GM23338 (cell line): Measurements from ENCODE around the gene ZNRF1. TPM values are rescaled to one million over a fixed set of nuclear protein-coding genes. Genes with fewer than 3 reads are reported as not detected.

Experiments
- ATAC-seq: fragments of 200-7000 bp; cut with Tn5 transposase; 3 replicates; pipeline ENCODE4 v1.9.1; 2020
- DNase-seq: peaks from one replicate; pipeline ENCODE4 v3.0.0-alpha.2; 2015; ENCODE audit warnings: low spot score
- H2AFZ ChIP-seq: fragments of 200-600 bp; sonication (generic); 2 replicates; pipeline ENCODE4 v1.8.0; 2016; ENCODE audit warnings: antibody characterized with exemption, mild to moderate bottlenecking, moderate library complexity
- H3F3A ChIP-seq: fragments of 200-600 bp; sonication (generic); replicated peaks from 2 replicates; pipeline ENCODE4 v1.8.0; 2017; ENCODE audit warnings: antibody characterized with exemption, mixed run types, low read depth
- H3K27ac ChIP-seq: fragments of 200-600 bp; sonication (generic); 2 replicates; pipeline ENCODE4 v1.6.1; 2016; ENCODE audit warnings: low read depth
- H3K27me3 ChIP-seq: fragments of 200-600 bp; sonication (generic); 2 replicates; pipeline ENCODE4 v1.8.0; 2016; ENCODE audit warnings: mild to moderate bottlenecking, mixed run types, moderate library complexity; ENCODE audit not compliant: insufficient read depth
- H3K36me3 ChIP-seq: fragments of 200-600 bp; sonication (generic); 2 replicates; pipeline ENCODE4 v1.8.0; 2016; ENCODE audit warnings: mild to moderate bottlenecking; ENCODE audit not compliant: insufficient read depth
- H3K4me1 ChIP-seq: fragments of 200-600 bp; sonication (generic); 2 replicates; pipeline ENCODE4 v1.8.0; 2016; ENCODE audit warnings: mild to moderate bottlenecking, moderate library complexity; ENCODE audit not compliant: insufficient read depth
- H3K4me2 ChIP-seq: fragments of 200-600 bp; sonication (generic); 2 replicates; pipeline ENCODE4 v1.7.1; 2017; ENCODE audit warnings: mixed run types
- H3K4me3 ChIP-seq: fragments of 200-600 bp; sonication (generic); 2 replicates; pipeline ENCODE4 v1.6.1; 2016; ENCODE audit warnings: mixed run types
- H3K79me2 ChIP-seq: fragments of 200-600 bp; sonication (generic); replicated peaks from 2 replicates; pipeline ENCODE4 v1.8.0; 2017; ENCODE audit warnings: mild to moderate bottlenecking; ENCODE audit not compliant: insufficient read depth
- H3K9me2 ChIP-seq: fragments of 200-600 bp; sonication (generic); 2 replicates; pipeline ENCODE4 v1.8.0; 2017; ENCODE audit not compliant: insufficient read depth
- H4K20me1 ChIP-seq: fragments of 200-600 bp; sonication (generic); replicated peaks from 2 replicates; pipeline ENCODE4 v1.8.0; 2017; ENCODE audit warnings: mild to moderate bottlenecking; ENCODE audit not compliant: insufficient read depth
- H3K27ac Mint-ChIP-seq: 2 replicates; pipeline ENCODE4 v1.8.0; 2020; ENCODE audit warnings: inconsistent platforms, mild to moderate bottlenecking, moderate library complexity, mixed read lengths
- H3K27me3 Mint-ChIP-seq: 3 replicates; pipeline ENCODE4 v1.8.0; 2022; ENCODE audit warnings: low read depth, mild to moderate bottlenecking, moderate library complexity, mixed read lengths, inconsistent platforms; ENCODE audit not compliant: insufficient read depth, poor library complexity
- H3K36me3 Mint-ChIP-seq: 3 replicates; pipeline ENCODE4 v1.8.0; 2021; ENCODE audit warnings: low read depth, mild to moderate bottlenecking, inconsistent platforms, moderate library complexity, mixed read lengths
- H3K4me1 Mint-ChIP-seq: 3 replicates; pipeline ENCODE4 v1.8.0; 2020; ENCODE audit warnings: mild to moderate bottlenecking, inconsistent platforms, mixed read lengths
- H3K4me3 Mint-ChIP-seq: 3 replicates; pipeline ENCODE4 v1.8.0; 2021; ENCODE audit warnings: moderate library complexity, mild to moderate bottlenecking, inconsistent platforms, mixed read lengths
- H3K9me3 Mint-ChIP-seq: 3 replicates; pipeline ENCODE4 v1.8.0; 2020; ENCODE audit warnings: moderate library complexity, mild to moderate bottlenecking, inconsistent platforms, mixed read lengths
- JUNB ChIP-seq: IDR thresholded peaks from one replicate; pipeline ENCODE4 v1.6.1; 2016; ENCODE audit warnings: antibody characterized with exemption; ENCODE audit not compliant: unreplicated experiment
- POLR2AphosphoS5 ChIP-seq: IDR thresholded peaks from 2 replicates; pipeline ENCODE4 v1.6.1; 2016; ENCODE audit warnings: antibody characterized with exemption, low read depth
- ZNF114 ChIP-seq: fragments of 250-450 bp; sonication (Bioruptor Pico); IDR thresholded peaks from 2 replicates; pipeline ENCODE4 v1.5.0; 2020; ENCODE audit warnings: mild to moderate bottlenecking, moderate library complexity
- ZNF462 ChIP-seq: fragments of 250-450 bp; sonication (Bioruptor Pico); IDR thresholded peaks from 2 replicates; pipeline ENCODE4 v1.5.0; 2020; ENCODE audit warnings: mild to moderate bottlenecking, moderate library complexity
- polyA plus RNA-seq: library from polyadenylated mRNA; unstranded; fragments of >200 nt; fragmentation: Nextera tagmentation; extraction: Ambion mirVana; gene quantifications from 2 replicates; pipeline ENCODE4 v1.2.1, GENCODE V29; 2016
- total RNA-seq: library from RNA; depleted of rRNA; stranded (reverse); fragments of >200 nt; shearing (Covaris generic); gene quantifications from 2 replicates; pipeline ENCODE4 v1.2.3, GENCODE V29; 2014

The ZNRF1 gene
- total and polyA plus RNA-seq, 2 experiments from 2014 or later: 22.4 to 42.1 TPM

- no peak for TF ChIP-seq ZNF462 (CRISPR knock-in tag)
These were observed 112.1 kb downstream of the ZNRF1 start (continued) for GRCh38 chr16:75110637-75111513.

- Histone ChIP-seq H2AFZ (no peak overlapping the region), H3K79me2 (no peaks in the 10 kb centered on the region), H3K4me3 (no peak overlapping the region), H3K27ac (peak overlapping the region; percentile 50), H3K9me2 (no peaks in the 10 kb centered on the region), H4K20me1 (no peaks in the 10 kb centered on the region), H3K36me3 (no peaks in the 10 kb centered on the region), H3K4me1 (peaks cover 44% of the 10 kb centered on the region), H3K4me2 (peak overlapping the region; percentile 70; the same call in 1 of the 2 replicates), H3F3A (peaks cover 14% of the 10 kb centered on the region), H3K27me3 (no peaks in the 10 kb centered on the region)
- H3K4me1 Mint-ChIP-seq: peaks cover 52% of the 10 kb centered on the region
- peaks cover under 1% of the 10 kb centered on the region; the same call in 2 of the 3 replicates for H3K9me3 Mint-ChIP-seq
- ATAC-seq (peak; percentile 2), DNase-seq (no peak)
- peaks cover 2% of the 10 kb centered on the region; the same call in 2 of the 3 replicates for H3K36me3 Mint-ChIP-seq
- peaks cover 23% of the 10 kb centered on the region for H3K27me3 Mint-ChIP-seq
- no peak overlapping the region for H3K4me3 Mint-ChIP-seq
- TF ChIP-seq ZNF114 (CRISPR knock-in tag) (no peak), POLR2AphosphoS5 (no peak), JUNB (no peak)
- no peak overlapping the region for H3K27ac Mint-ChIP-seq
These were observed 112.7 kb downstream of the ZNRF1 start for GRCh38 chr16:75111514-75111940.
